AG08395 (cell line): ENCODE data around the gene CCL11.
"Not testable (repeated sequence)": the region's sequence is repeated elsewhere in the genome, so short reads cannot be mapped to it uniquely, and the experiment has no call there.

Experiments used
- DNase-seq: peaks from one replicate; pipeline ENCODE4 v3.0.0; 2012; ENCODE audit warnings: mixed read lengths, low spot score

Gene CCL11

DNA sequence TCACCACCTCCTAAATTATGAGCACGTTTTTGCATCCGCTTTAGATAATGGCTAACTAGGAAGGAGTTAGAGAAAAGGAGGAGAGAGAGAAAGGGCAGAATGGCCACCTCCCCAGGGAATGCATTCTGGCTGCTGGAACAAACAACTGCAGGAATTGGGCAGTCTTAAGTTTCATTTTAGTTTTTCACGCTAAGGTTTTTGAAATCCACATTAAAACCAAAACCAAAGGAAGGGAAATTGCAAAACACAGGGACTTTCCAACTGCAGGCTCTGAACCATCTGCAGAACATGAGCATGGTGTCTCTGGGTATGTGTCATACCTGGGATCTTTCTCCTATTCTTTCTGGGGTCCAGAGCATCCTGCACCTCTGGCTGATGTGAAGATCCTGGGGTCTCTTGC, 21.6 kb downstream of the CCL11 start:
- DNase-seq, result peak; percentile 32

DNA sequence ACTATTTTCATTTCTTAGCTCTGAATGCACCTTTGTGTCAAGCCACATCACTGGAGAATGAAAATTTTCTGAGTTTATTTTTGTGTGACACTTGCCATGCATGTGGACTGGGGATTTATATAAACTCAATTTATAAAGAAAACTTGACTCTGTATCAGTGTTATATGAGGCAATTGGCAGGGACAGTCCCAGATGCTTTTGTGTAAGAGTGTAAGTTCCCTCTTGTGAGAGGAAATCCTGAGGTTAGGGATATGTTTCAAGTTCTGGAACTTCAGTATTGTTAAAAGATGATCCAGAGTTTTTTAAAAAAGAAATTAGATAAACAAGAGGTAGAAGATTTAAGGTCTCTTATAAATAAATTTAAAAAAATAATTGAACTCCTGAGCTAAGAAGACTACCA, 22.8 kb downstream of the CCL11 start:
- no peak for DNase-seq

DNA sequence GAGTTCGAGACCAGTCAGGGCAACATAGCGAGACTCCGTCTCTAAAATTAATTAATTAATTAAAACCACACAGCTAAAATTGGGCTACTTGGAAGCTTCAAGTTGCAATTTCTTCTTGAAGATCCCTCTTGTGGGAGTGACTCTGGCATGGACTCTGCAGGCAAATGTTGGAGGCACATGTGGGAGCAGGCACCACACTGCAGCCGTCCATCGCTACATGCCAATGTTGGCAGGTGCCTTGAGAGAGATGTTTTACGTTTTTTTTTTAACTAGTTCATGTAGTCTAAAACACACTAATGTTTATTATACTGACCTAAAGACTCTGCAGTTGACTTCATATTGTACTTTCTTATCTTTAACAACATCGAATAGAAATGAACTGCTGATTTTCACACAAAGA, 25.7 kb downstream of the CCL11 start:
- no peak for DNase-seq

DNA sequence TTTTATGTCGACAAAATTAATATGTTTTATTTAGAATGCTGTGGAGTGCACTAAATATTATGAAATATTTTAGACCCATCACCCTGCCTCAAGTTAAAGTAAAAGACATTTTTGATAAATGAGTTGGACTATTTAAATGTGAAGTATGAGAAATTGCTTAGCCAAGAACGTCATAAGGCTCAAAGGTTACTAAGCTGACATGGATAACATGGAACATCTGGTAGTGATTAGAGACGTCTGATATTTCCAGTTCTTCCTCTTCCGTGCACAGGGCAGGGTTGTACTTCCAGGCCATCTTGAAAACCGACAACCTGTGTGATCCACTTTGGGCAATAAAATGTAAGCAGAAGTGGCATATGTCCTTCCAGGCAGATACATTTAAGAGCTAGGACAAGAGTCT, 26.5 kb downstream of the CCL11 start:
- DNase-seq, result no peak

DNA sequence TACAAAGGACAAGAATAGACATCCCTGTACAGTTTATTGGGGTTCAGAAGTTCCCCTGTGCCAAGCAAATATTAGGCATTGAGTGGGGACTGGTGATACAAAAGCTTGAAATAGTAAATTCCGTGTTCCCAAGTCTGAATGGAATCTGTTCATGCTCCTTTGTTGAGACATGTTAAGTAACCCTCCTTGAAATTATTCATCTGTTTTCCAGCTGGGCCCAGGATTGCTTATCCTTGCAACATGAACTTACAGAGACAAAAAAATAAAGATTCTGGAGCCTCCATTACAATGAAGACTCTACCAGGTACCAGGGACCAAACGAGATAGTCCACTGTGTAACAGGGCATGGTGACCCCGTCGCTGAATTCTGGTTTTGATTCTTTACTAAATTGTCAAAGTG, 27.6 kb downstream of the CCL11 start:
- no peak for DNase-seq

DNA sequence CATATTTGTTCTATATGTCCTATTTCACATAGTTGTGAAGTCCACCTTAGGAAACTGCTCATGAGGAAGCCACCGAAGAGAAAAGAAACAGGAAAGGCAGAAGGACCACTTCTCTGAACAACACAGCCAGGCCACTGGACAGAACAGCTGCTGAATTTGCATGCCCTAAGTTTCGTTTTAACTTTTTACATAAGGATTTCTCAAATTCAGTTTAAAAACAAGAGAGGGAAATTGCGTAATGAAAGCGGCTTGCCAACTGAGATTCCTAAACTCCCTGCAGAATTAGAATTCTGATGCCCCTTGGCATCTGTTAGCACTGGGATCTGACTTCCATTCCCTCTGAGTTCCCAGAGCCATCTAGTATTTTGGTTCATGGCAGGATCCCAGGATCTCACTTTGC, 28.7 kb downstream of the CCL11 start:
- peak; percentile 55 for DNase-seq

DNA sequence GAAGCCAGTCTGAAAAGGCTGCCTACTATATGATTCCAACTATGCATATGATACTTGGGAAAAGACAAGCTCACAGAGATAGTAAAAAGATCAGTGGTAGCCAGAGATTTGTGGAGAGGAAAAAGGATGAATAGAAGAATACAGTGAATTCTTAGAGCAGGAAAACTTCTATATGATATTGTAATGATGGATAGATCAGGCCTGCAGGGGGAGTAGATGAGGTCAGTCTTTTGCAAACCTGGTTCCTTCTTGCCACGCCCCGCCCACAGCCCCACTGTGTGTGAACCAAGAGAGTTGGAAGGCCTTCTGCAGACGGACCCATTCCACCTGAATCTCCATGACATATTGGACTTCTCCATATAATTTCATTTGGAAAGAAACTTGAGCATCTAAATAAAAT, 32.9 kb downstream of the CCL11 start:
- no peak for DNase-seq

DNA sequence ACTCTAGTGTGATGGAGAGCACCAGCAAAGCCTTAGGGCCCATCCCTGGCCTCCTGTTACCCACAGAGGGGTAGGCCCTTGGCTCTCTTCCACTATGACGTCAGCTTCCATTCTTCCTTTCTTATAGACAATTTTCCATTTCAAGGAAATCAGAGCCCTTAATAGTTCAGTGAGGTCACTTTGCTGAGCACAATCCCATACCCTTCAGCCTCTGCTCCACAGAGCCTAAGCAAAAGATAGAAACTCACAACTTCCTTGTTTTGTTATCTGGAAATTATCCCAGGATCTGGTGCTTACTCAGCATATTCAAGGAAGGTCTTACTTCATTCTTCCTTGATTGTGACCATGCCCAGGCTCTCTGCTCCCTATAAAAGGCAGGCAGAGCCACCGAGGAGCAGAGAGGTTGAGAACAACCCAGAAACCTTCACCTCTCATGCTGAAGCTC, 33.5 kb downstream of the CCL11 start, which contains the start of gene CCL8:
CCL8 (plus strand) TSS at position 397 of the 445 bp plus-strand sequence. CDS start 67 bp downstream, outside the sequence.
- DNase-seq, result no peak

DNA sequence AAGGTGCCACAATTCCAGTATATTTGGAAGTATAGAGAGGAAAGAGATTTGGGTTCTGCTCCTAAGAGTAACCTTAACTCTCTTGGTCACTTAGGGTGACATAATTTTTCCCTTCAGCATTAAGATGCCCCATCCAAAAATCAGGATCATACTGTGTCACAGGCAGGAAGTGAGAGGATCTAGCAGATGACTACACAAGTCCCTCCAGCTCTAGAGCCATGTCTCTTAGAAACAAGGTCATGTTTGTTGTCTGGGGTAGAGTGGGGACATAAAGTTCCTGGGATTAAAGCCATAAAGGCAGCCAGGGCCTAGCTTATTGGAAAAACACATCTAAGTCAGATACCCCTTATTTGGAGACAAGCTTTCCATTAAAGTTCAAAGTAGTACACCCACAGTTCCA, 36.4 kb downstream of the CCL11 start:
- no peak for DNase-seq

DNA sequence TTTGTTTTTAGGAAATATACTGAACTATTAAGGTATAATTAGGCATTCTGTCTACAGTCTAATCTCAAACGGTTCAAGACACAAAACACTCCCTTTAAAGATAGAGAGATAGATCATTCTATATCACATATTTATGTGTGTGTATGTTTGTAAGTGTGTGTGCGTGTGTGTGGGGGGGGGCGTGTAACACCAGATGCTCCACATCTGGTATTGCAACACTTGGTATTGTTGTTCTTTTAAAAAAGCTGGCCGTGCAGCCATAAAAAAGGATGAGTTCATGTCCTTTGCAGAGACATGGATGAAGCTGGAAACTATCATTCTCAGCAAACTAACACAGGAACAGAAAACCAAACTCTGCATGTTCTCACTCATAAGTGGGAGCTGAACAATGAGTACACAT, 42.0 kb downstream of the CCL11 start:
- not testable (repeated sequence) for DNase-seq

DNA sequence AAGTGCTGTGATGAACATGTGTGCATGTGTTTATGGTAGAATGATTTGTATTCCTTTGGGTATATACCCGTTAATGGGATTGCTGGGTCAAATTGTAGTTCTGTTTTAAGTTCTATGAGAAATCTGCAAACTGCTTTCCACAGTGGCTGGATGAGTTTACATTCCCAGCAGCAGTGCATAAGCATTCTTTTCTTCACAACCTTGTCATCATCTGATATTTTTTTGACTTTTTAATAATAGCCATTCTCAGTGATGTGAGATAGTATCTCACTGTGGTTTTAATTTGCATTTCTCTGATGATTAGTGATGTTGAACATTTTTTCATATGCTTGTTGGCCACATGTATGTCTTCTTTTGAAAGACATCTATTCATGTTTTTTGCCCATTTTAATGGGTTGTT, 52.2 kb downstream of the CCL11 start:
- DNase-seq, result no peak
